HEK293 (cell line): ENCODE results near the gene LAMA5.
A peak's percentile ranks its signal among the peaks of the same experiment; 100 is the strongest.

Experiments
- CTCF ChIA-PET: fragments of 350-600 bp; formaldehyde crosslinking; extraction: SDS; loops from one replicate; lab custom pipeline; 2021; ENCODE audit warnings: antibody characterized with exemption; lab: Yijun Ruan, JAX
- POLR2A ChIA-PET: fragments of 300-600 bp; formaldehyde crosslinking; extraction: SDS; loops from one replicate; lab custom pipeline; 2020; ENCODE audit warnings: antibody characterized with exemption, inconsistent platforms; lab: Yijun Ruan, JAX
- H3K27ac ChIP-seq: fragments of 200-500 bp; sonication (Bioruptor generic); 2 replicates; pipeline ENCODE4 v1.5.1; 2014; ENCODE audit warnings: low read depth, low read length, control low read depth, inconsistent platforms; ENCODE audit errors: extremely low read depth
- H3K36me3 ChIP-seq, 2 experiments: fragments of 200-500 bp in 1 of 2; sonication (Bioruptor generic) in 1 of 2; 1 replicate in 1 of 2; 2 replicates in 1 of 2; pipeline ENCODE4 v1.5.1; 2014 to 2017; ENCODE audit warnings: inconsistent platforms in 2 of 2, low read length in 2 of 2; ENCODE audit not compliant: control insufficient read depth in 2 of 2, insufficient read depth in 1 of 2
- H3K4me1 ChIP-seq: fragments of 200-500 bp; sonication (Bioruptor generic); 2 replicates; pipeline ENCODE4 v1.5.1; 2014; ENCODE audit warnings: mild to moderate bottlenecking, low read length, inconsistent platforms; ENCODE audit not compliant: control insufficient read depth, insufficient read depth
- H3K4me3 ChIP-seq: 2 replicates; pipeline ENCODE4 v1.5.1; 2011; ENCODE audit warnings: low read depth, mild to moderate bottlenecking, control low read depth, low read length, moderate library complexity
- H3K9me3 ChIP-seq: fragments of 200-500 bp; sonication (Bioruptor generic); 2 replicates; pipeline ENCODE4 v1.5.1; 2014; ENCODE audit warnings: low read depth, low read length, inconsistent platforms; ENCODE audit not compliant: control insufficient read depth, insufficient read depth
- ATF2 ChIP-seq: fragments of 450-650 bp; formaldehyde crosslinking; IDR thresholded peaks from 2 replicates; pipeline ENCODE4 v1.5.1; 2016; ENCODE audit warnings: missing biosample characterization, missing genetic modification characterization, low read depth
- EGR2 ChIP-seq: fragments of 450-650 bp; formaldehyde crosslinking; IDR thresholded peaks from 2 replicates; pipeline ENCODE4 v1.5.1; 2016; ENCODE audit warnings: low read depth, missing biosample characterization, missing genetic modification characterization
- GLIS1 ChIP-seq: fragments of 450-650 bp; formaldehyde crosslinking; IDR thresholded peaks from 2 replicates; pipeline ENCODE4 v1.5.1; 2016; ENCODE audit warnings: missing biosample characterization, missing genetic modification characterization
- HOXA7 ChIP-seq: sonication (generic); formaldehyde crosslinking; IDR thresholded peaks from 2 replicates; pipeline ENCODE4 v1.8.1; 2022; ENCODE audit warnings: missing genetic modification reagents, borderline replicate concordance
- KLF10 ChIP-seq: fragments of 450-650 bp; IDR thresholded peaks from 2 replicates; pipeline ENCODE4 v1.5.1; 2018; ENCODE audit warnings: missing biosample characterization, mild to moderate bottlenecking, missing genetic modification characterization
- KLF8 ChIP-seq: fragments of 450-650 bp; formaldehyde crosslinking; IDR thresholded peaks from 2 replicates; pipeline ENCODE4 v1.5.1; 2016; ENCODE audit warnings: missing biosample characterization, missing genetic modification characterization
- KLF9 ChIP-seq: fragments of 450-650 bp; formaldehyde crosslinking; IDR thresholded peaks from 2 replicates; pipeline ENCODE4 v1.5.1; 2016; ENCODE audit warnings: missing biosample characterization, missing genetic modification characterization, low read depth
- SP3 ChIP-seq: fragments of 450-650 bp; formaldehyde crosslinking; IDR thresholded peaks from 2 replicates; pipeline ENCODE4 v1.5.1; 2016; ENCODE audit warnings: missing biosample characterization, missing genetic modification characterization
- WT1 ChIP-seq: fragments of 450-650 bp; formaldehyde crosslinking; IDR thresholded peaks from 2 replicates; pipeline ENCODE4 v1.5.1; 2016; ENCODE audit warnings: missing biosample characterization, missing genetic modification characterization
- ZBTB17 ChIP-seq: fragments of 450-650 bp; formaldehyde crosslinking; IDR thresholded peaks from 2 replicates; pipeline ENCODE4 v1.5.1; 2016; ENCODE audit warnings: missing biosample characterization, missing genetic modification characterization
- ZBTB20 ChIP-seq: fragments of 450-650 bp; formaldehyde crosslinking; IDR thresholded peaks from 2 replicates; pipeline ENCODE4 v1.5.1; 2016; ENCODE audit warnings: missing biosample characterization, missing genetic modification characterization
- ZFHX2 ChIP-seq: fragments of 450-650 bp; formaldehyde crosslinking; conservative IDR thresholded peaks from 2 replicates; pipeline ENCODE4 v1.5.1; 2016; ENCODE audit warnings: missing biosample characterization, missing genetic modification characterization
- ZFP69B ChIP-seq: fragments of 450-650 bp; formaldehyde crosslinking; IDR thresholded peaks from 2 replicates; pipeline ENCODE4 v1.5.1; 2016; ENCODE audit warnings: missing biosample characterization, missing genetic modification characterization
- ZIC2 ChIP-seq: fragments of 450-650 bp; formaldehyde crosslinking; IDR thresholded peaks from 2 replicates; pipeline ENCODE4 v1.5.1; 2016; ENCODE audit warnings: missing biosample characterization, missing genetic modification characterization
- ZNF19 ChIP-seq: fragments of 450-650 bp; formaldehyde crosslinking; IDR thresholded peaks from 2 replicates; pipeline ENCODE4; 2016; ENCODE audit warnings: missing biosample characterization, missing genetic modification characterization, low read depth
- ZNF239 ChIP-seq: fragments of 450-650 bp; formaldehyde crosslinking; IDR thresholded peaks from 2 replicates; pipeline ENCODE4 v1.5.1; 2016; ENCODE audit warnings: missing biosample characterization, missing genetic modification characterization
- ZNF280C ChIP-seq: fragments of 450-650 bp; formaldehyde crosslinking; IDR thresholded peaks from 2 replicates; pipeline ENCODE4 v1.5.1; 2016; ENCODE audit warnings: missing biosample characterization, missing genetic modification characterization
- ZNF302 ChIP-seq: fragments of 450-650 bp; formaldehyde crosslinking; IDR thresholded peaks from 2 replicates; pipeline ENCODE4 v1.5.1; 2016; ENCODE audit warnings: missing biosample characterization, missing genetic modification characterization, low read depth
- ZNF354C ChIP-seq: fragments of 450-650 bp; formaldehyde crosslinking; IDR thresholded peaks from 2 replicates; pipeline ENCODE4 v1.5.1; 2016; ENCODE audit warnings: missing biosample characterization, missing genetic modification characterization, low read depth, borderline replicate concordance
- ZNF426 ChIP-seq: fragments of 450-650 bp; formaldehyde crosslinking; IDR thresholded peaks from 2 replicates; pipeline ENCODE4 v1.5.1; 2017; ENCODE audit warnings: missing biosample characterization, missing genetic modification characterization, mild to moderate bottlenecking, inconsistent platforms, moderate library complexity
- ZNF560 ChIP-seq: fragments of 450-650 bp; formaldehyde crosslinking; IDR thresholded peaks from 2 replicates; pipeline ENCODE4 v1.5.1; 2017; ENCODE audit warnings: missing biosample characterization, missing genetic modification characterization, borderline replicate concordance
- ZNF623 ChIP-seq: fragments of 450-650 bp; formaldehyde crosslinking; IDR thresholded peaks from 2 replicates; pipeline ENCODE4 v1.5.1; 2016; ENCODE audit warnings: missing biosample characterization, missing genetic modification characterization
- ZNF629 ChIP-seq: fragments of 450-650 bp; formaldehyde crosslinking; IDR thresholded peaks from 2 replicates; pipeline ENCODE4 v1.5.1; 2017; ENCODE audit warnings: missing biosample characterization, missing genetic modification characterization
- ZNF76 ChIP-seq: fragments of 450-650 bp; formaldehyde crosslinking; IDR thresholded peaks from 2 replicates; pipeline ENCODE4; 2016; ENCODE audit warnings: low read depth, missing biosample characterization, missing genetic modification characterization, borderline replicate concordance
- ZSCAN18 ChIP-seq: fragments of 450-650 bp; formaldehyde crosslinking; IDR thresholded peaks from 2 replicates; pipeline ENCODE4 v1.5.1; 2016; ENCODE audit warnings: missing biosample characterization, missing genetic modification characterization
- TF ChIP-seq, protein P1 (sequence below): fragments of 450-650 bp; formaldehyde crosslinking; IDR thresholded peaks from 2 replicates; pipeline ENCODE4 v1.5.1; 2016; ENCODE audit warnings: missing biosample characterization, missing genetic modification characterization

LAMA5 gene

DNA sequence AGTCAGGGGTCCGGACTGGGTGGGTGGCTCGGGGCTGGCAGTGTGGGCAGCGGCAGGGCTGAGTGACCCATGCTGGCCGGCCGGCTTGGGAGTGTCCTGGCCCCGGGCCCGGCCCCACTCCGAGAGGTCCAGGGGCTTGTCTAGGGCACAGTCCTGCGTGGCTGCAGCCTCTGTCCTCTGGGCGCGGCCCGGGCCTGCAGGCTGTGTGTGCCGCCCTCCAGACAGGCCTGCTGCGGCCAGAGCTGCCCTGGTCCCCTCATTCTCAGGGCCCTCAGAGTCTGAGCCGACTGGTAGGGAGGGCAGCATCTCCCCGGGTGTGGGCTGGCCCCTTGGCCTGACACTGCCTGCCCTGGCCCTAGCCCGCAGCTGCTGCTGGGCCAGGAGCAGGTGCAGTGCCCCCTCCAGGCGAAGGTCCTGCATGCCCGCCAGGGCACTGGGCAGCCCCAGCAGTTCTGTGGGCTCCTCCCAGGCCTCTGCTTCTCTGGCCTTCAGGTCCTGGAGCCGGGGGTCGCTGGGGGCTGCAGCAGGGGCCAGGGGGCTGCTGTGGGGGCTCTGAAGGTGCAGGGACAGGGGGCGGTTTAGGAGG is 46.9 kb upstream of the LAMA5 start:
- Histone ChIP-seq H3K27ac (no peak overlapping the region), H3K4me1 (peaks cover 4% of the 10 kb centered on the region; the same call in 1 of the 2 replicates), H3K9me3 (no peaks in the 10 kb centered on the region), H3K36me3 (no peaks in the 10 kb centered on the region), H3K4me3 (no peak overlapping the region)
- ChIA-PET CTCF (interaction anchor here (0.5 kb wide), 1 partner anchor 354 kb away, joined by 3 read pairs; no protein-coding TSS in a partner anchor), POLR2A (no interaction called here)
- TF ChIP-seq ZFHX2 (tag by site-specific recombination) = no peak
- no peak for TF ChIP-seq ZFP69B (tag by site-specific recombination)
- TF ChIP-seq ZIC2 = no peak
- no peak for TF ChIP-seq ZNF560
- TF ChIP-seq ZNF302 (tag by site-specific recombination) = no peak
- no peak for TF ChIP-seq ZNF76
- TF ChIP-seq ZNF629 (tag by site-specific recombination) = no peak
- no peak for TF ChIP-seq KLF9 (tag by site-specific recombination)
- TF ChIP-seq SP3 (tag by site-specific recombination) = no peak
- no peak for TF ChIP-seq ZNF280C (tag by site-specific recombination)
- TF ChIP-seq WT1 = no peak
- TF ChIP-seq, protein P1, sequence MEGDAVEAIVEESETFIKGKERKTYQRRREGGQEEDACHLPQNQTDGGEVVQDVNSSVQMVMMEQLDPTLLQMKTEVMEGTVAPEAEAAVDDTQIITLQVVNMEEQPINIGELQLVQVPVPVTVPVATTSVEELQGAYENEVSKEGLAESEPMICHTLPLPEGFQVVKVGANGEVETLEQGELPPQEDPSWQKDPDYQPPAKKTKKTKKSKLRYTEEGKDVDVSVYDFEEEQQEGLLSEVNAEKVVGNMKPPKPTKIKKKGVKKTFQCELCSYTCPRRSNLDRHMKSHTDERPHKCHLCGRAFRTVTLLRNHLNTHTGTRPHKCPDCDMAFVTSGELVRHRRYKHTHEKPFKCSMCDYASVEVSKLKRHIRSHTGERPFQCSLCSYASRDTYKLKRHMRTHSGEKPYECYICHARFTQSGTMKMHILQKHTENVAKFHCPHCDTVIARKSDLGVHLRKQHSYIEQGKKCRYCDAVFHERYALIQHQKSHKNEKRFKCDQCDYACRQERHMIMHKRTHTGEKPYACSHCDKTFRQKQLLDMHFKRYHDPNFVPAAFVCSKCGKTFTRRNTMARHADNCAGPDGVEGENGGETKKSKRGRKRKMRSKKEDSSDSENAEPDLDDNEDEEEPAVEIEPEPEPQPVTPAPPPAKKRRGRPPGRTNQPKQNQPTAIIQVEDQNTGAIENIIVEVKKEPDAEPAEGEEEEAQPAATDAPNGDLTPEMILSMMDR = no peak

DNA sequence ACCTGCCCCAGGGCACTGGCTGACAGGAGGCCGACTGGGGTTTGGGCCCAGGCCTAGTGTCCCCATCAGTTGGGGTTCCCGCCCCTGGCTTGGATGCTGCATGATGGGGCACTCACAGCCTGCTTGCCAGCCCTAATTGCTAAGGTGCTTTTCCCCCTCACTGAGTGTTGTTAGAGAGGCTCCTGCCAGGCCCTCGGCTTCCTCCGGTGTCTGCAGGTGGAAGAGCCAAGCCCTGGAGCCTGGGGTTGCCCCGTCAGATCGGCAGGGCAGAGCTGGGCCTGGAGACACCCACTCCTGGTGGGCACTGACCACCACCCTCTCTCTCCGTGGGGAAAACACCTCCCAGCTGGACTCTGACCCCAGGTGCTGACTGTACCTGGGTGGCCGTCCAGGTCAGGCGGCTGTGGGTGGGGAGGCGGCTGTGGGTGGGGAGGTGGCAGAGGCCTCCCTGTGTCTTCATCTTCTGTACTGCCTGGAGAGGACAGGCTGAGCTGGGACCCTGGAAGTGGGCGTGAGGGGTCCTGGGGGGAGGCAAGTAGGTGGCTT is 46.0 kb upstream of the LAMA5 start:
- no peak overlapping the region for H3K4me3 ChIP-seq
- TF ChIP-seq ZNF19 (tag by site-specific recombination) (no peak), ZNF426 (tag by site-specific recombination) (no peak), EGR2 (peak; percentile 61; the same call in 1 of the 2 replicates), ATF2 (tag by site-specific recombination) (no peak), ZNF623 (tag by site-specific recombination) (no peak), ZNF354C (tag by site-specific recombination) (no peak), ZFHX2 (tag by site-specific recombination) (peak; percentile 67), KLF8 (tag by site-specific recombination) (no peak), GLIS1 (tag by site-specific recombination) (no peak), ZBTB17 (tag by site-specific recombination) (0 out of 2 replicates have a peak, but pooled peaks have one; percentile 12), ZBTB20 (no peak), HOXA7 (CRISPR knock-in tag) (no peak), ZNF239 (no peak), KLF10 (tag by site-specific recombination) (no peak), ZSCAN18 (tag by site-specific recombination) (no peak)
- peaks cover 4% of the 10 kb centered on the region; the same call in 1 of the 2 replicates for H3K4me1 ChIP-seq
- ChIA-PET CTCF (interaction anchor here (0.6 to 0.7 kb wide), 2 partner anchors 30 to 82 kb away, joined by 3 to 5 read pairs; no protein-coding TSS in a partner anchor), POLR2A (no interaction called here)
- H3K9me3 ChIP-seq = no peaks in the 10 kb centered on the region
- no peak overlapping the region for H3K27ac ChIP-seq
- H3K36me3 ChIP-seq = no peaks in the 10 kb centered on the region
